HG03432 (cell line): Measurements from ENCODE around the gene LRP1-AS.

Source experiments
- ATAC-seq: cut with Tn5 transposase; IDR thresholded peaks from one replicate; pipeline ENCODE4 v1.9.1; 2021; ENCODE audit warnings: mild to moderate bottlenecking, moderate library complexity; ENCODE audit not compliant: unreplicated experiment

LRP1-AS gene

GRCh38 chr12:57180321-57180989 is 33.0 kb upstream of the LRP1-AS start:
- ATAC-seq, result no peak

GRCh38 chr12:57179331-57180086 is 32.1 kb upstream of the LRP1-AS start:
- no peak for ATAC-seq

DNA sequence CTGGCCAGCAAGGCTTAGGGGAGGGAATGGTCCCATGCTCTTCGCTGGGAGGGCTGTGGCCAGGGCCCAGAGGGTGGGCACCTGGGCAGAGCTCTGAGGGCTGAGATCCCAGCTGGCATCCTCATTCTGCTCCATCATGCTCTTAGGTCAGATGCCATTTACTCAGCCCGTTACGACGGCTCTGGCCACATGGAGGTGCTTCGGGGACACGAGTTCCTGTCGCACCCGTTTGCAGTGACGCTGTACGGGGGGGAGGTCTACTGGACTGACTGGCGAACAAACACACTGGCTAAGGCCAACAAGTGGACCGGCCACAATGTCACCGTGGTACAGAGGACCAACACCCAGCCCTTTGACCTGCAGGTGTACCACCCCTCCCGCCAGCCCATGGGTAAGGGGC is 30.8 kb upstream of the LRP1-AS start:
- no peak for ATAC-seq

DNA sequence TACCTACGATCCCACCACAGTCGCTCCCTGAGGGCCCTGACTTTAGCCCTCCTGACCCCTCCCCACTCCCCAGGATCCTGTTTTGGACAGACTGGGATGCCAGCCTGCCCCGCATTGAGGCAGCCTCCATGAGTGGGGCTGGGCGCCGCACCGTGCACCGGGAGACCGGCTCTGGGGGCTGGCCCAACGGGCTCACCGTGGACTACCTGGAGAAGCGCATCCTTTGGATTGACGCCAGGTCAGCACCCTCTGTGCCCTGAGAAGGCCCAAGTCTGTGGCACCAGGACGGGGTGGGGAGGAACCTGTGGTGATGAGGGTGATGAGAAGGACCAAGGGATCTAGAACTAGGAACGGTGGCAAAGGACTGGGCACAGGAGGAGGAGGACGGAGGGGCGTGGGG is 29.9 kb upstream of the LRP1-AS start:
- ATAC-seq, result no peak

DNA sequence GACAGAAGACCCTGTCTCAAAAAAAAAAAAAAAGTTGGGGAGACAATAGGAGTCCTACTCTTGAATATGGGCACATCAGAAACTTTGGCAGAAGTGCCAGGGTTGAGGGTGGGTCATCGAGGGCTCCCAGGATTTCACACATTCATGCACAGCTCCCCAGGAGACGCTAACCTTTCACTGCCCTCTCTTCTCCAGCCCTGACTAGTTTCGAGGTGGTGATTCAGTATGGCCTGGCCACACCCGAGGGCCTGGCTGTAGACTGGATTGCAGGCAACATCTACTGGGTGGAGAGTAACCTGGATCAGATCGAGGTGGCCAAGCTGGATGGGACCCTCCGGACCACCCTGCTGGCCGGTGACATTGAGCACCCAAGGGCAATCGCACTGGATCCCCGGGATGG is 29.4 kb upstream of the LRP1-AS start:
- no peak for ATAC-seq

- no peak for ATAC-seq
Observed at GRCh38 chr12:57176139-57176477, 28.7 kb upstream of the LRP1-AS start.

DNA sequence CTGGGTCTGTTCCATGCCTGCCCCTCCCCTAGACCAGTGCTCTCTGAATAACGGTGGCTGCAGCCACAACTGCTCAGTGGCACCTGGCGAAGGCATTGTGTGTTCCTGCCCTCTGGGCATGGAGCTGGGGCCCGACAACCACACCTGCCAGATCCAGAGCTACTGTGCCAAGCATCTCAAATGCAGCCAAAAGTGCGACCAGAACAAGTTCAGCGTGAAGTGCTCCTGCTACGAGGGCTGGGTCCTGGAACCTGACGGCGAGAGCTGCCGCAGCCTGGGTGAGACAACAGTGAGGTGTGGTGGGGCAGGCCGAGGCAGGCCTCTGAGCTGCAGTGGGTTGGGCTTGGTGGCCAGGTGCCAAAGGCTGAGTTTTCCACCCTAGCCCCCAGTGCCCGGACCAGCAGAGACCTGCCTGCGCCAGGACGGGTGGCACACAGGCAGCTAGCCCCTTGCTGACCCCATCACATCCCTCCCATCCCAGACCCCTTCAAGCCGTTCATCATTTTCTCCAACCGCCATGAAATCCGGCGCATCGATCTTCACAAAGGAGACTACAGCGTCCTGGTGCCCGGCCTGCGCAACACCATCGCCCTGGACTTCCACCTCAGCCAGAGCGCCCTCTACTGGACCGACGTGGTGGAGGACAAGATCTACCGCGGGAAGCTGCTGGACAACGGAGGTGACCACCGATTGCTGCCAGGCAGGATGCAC is 28.2 kb upstream of the LRP1-AS start:
- no peak for ATAC-seq

- no peak for ATAC-seq
Observed at GRCh38 chr12:57173683-57174082, 26.3 kb upstream of the LRP1-AS start.

GRCh38 chr12:57173089-57173488 is 25.7 kb upstream of the LRP1-AS start:
- no peak for ATAC-seq

DNA sequence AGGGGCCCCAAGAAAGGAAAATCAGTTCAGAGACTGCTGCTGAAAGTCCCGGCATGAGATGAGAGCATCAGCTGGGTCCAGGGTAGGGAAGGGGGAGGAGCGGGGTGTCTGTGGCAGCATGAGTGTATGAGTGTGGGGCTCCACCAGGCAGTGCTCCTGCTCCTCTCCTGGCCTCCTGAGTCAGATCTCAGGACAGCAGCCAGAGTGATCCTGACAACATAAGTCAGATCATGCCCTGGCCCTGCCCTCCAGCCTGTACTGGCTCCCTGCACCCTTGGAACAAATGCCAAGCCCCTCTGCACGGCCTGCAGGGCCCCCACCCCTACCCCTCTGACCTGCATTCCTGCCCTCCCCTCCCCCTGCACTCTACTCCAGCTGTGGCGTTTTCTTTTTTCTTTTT is 24.2 kb upstream of the LRP1-AS start:
- ATAC-seq, result no peak

GRCh38 chr12:57170927-57171326 is 23.5 kb upstream of the LRP1-AS start:
- ATAC-seq, result no peak

DNA sequence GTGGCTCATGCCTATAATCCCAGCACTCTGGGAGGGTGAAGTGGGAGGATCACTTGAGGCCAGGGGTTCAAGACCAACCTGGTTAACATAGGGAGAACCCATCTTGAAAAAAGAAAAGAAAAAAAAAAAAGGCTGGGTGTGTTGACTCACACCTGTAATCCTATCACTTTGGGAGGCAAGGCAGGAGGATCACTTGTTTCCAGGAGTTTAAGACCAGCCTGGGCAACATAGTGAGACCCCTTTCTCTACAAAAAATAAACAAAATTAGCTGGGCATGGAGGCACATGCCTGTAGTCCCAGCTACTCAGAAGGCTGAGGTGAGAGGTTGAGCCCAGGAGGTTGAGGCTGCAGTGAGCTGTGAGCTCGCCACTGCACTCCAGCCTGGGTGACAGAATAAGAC is 23.0 kb upstream of the LRP1-AS start:
- ATAC-seq, result no peak

- ATAC-seq, result no peak
Observed at GRCh38 chr12:57169969-57170368, 22.6 kb upstream of the LRP1-AS start.

DNA sequence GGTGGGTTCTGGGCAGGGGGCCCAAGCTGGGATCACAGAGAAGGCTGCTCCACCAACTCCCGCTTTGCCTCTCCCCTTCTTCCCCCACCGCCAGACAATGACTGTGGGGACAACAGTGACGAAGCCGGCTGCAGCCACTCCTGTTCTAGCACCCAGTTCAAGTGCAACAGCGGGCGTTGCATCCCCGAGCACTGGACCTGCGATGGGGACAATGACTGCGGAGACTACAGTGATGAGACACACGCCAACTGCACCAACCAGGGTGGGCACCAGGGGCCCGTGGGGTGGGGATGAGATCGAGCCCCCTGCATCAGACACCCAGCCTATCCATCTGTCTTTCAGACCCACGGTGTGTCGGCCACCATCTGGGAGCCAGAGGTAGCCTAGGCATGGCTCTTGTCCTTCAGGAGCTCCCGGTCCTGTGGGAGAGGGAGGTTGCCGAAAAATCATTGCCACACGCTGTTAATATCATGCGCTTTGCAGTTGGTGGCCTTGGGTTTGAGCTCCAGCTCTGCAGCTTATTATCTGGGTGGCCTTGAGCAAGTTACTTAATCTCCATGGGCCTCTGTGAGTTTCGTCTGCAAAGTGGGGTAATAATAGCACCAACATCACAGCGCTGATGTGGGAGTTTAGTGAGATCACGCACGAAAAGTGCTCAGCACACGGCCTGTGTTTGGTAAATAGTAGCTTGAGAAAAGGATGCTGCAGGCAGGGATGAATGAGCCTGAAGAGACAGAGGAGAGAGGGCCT is 21.8 kb upstream of the LRP1-AS start:
- ATAC-seq, result no peak

DNA sequence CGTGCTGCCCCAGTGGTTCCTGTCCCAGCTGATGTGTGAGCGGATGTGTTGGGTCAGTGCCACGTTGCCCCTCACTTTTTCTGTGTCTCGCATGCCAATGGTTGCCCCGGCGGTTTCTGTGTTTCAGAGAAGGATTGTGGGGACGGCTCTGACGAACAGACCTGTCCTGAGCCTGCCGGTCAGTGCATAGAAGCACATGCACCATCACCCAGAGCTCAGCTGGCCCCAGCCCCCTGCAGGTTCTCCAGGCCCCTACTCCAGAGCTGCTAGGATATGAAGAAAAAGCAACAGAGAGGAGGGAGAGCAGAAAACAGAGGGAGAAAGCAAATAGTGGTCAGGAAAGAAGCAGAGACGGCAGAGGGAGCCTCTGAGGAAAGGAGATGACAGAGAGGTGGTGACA is 20.6 kb upstream of the LRP1-AS start:
- no peak for ATAC-seq

- ATAC-seq, result no peak
Observed at GRCh38 chr12:57166971-57167371, 19.6 kb upstream of the LRP1-AS start.

- no peak for ATAC-seq
Observed at GRCh38 chr12:57165741-57166140, 18.3 kb upstream of the LRP1-AS start.

- no peak for ATAC-seq
Observed at GRCh38 chr12:57164966-57165625, 17.7 kb upstream of the LRP1-AS start.

GRCh38 chr12:57164454-57164853 is 17.0 kb upstream of the LRP1-AS start:
- no peak for ATAC-seq

DNA sequence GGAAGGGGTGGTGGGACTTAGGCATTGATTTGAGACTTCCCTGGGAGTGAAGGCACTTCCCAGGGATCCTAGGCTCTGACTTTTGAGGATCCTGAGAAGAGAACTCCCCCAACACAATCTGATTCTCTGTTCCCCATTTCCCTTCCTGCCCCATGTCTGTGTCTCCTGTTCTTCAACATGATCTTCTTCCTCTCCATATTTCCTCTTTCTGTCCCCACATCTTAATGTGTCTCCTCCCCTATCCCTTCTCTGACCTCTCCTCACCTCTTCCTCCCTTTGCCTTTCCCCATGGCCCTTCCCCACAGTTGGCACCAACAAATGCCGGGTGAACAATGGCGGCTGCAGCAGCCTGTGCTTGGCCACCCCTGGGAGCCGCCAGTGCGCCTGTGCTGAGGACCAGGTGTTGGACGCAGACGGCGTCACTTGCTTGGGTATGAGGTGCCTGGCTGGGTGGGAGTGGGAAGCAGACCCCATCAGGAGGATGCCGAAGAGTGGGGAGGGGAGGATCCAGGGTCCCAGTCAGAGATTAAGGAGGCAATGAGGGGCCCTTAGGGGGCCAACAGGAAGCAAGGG is 15.2 kb upstream of the LRP1-AS start:
- no peak for ATAC-seq

GRCh38 chr12:57161491-57161890 is 14.1 kb upstream of the LRP1-AS start:
- no peak for ATAC-seq
